Caco-2 (cell line): ENCODE results near the gene TEX264. TPM values are rescaled to one million over a fixed set of nuclear protein-coding genes. Genes with fewer than 3 reads are reported as not detected.

Experiments used
- BruUV-seq: library from RNA; stranded (reverse); fragments of 400-500 nt; replicated peaks from 2 replicates; lab custom pipeline; 2021; lab: Mats Ljungman, UMichigan
- CTCF ChIA-PET: fragments of 300-600 bp; sonication (Branson Sonifier 250); formaldehyde crosslinking; loops from one replicate; lab custom pipeline; 2022; ENCODE audit warnings: antibody characterized with exemption; lab: Charles Lee
- POLR2A ChIA-PET: fragments of 300-600 bp; sonication (Branson Sonifier 250); formaldehyde crosslinking; loops from one replicate; lab custom pipeline; 2022; ENCODE audit warnings: antibody characterized with exemption; lab: Charles Lee
- DNase-seq, 2 experiments: peaks; one replicate each; pipeline versions ENCODE4 v3.0.0 to v3.0.0-alpha.2; 2020 to 2022
- H3K27me3 ChIP-seq: replicated peaks from 2 replicates; pipeline ENCODE4 v1.6.0; 2011; ENCODE audit warnings: low read length; ENCODE audit not compliant: control insufficient read depth, insufficient read depth
- H3K36me3 ChIP-seq: 2 replicates; pipeline ENCODE4 v1.5.1; 2011; ENCODE audit warnings: low read length; ENCODE audit not compliant: control insufficient read depth, insufficient read depth
- H3K4me1 ChIP-seq: fragments of 250-450 bp; sonication (Bioruptor Pico); 2 replicates; pipeline ENCODE4 v1.5.1; 2020; ENCODE audit warnings: mild to moderate bottlenecking
- H3K4me3 ChIP-seq: 2 replicates; pipeline ENCODE4 v1.5.1; 2011; ENCODE audit warnings: low read depth, mild to moderate bottlenecking, control low read depth, low read length
- H3K9me3 ChIP-seq: fragments of 250-450 bp; sonication (Bioruptor Pico); 2 replicates; pipeline ENCODE4 v1.5.1; 2020; ENCODE audit warnings: mild to moderate bottlenecking, moderate library complexity
- H3K27ac Mint-ChIP-seq: one replicate; pipeline ENCODE4 v1.8.0; 2022; ENCODE audit warnings: mixed read lengths; ENCODE audit not compliant: unreplicated experiment
- H3K27me3 Mint-ChIP-seq: one replicate; pipeline ENCODE4 v1.8.0; 2022; ENCODE audit warnings: mixed read lengths; ENCODE audit not compliant: insufficient read depth, unreplicated experiment
- H3K36me3 Mint-ChIP-seq: one replicate; pipeline ENCODE4 v1.8.0; 2022; ENCODE audit warnings: mild to moderate bottlenecking, mixed read lengths; ENCODE audit not compliant: insufficient read depth, unreplicated experiment
- H3K4me1 Mint-ChIP-seq: one replicate; pipeline ENCODE4 v1.8.0; 2022; ENCODE audit warnings: low read depth, mixed read lengths; ENCODE audit not compliant: unreplicated experiment
- H3K4me3 Mint-ChIP-seq: one replicate; pipeline ENCODE4 v1.8.0; 2022; ENCODE audit warnings: mild to moderate bottlenecking, moderate library complexity, mixed read lengths; ENCODE audit not compliant: unreplicated experiment
- H3K9me3 Mint-ChIP-seq: one replicate; pipeline ENCODE4 v1.8.0; 2022; ENCODE audit warnings: mixed read lengths; ENCODE audit not compliant: unreplicated experiment
- intact Hi-C: fragments of 100-400 bp; cut with micrococcal nuclease; formaldehyde crosslinking; loops from one replicate; pipeline ENCODE4 v1.10.0; 2022; ENCODE audit not compliant: unreplicated experiment
- total RNA-seq: library from RNA; stranded (reverse); gene quantifications from 2 replicates; pipeline ENCODE4 v1.2.3, GENCODE V29; 2022
- TF ChIP-seq, protein P1 (sequence below), 2 experiments: fragments of 200-600 bp in 1 of 2; IDR thresholded peaks; 1 replicate in 1 of 2; 2 replicates in 1 of 2; pipeline versions ENCODE4 v1.5.1 to v1.8.0; 2011 to 2022; ENCODE audit warnings: antibody characterized with exemption in 1 of 2, control low read depth in 1 of 2, inconsistent platforms in 1 of 2, low read depth in 1 of 2, low read length in 1 of 2, mild to moderate bottlenecking in 1 of 2, moderate library complexity in 1 of 2; ENCODE audit not compliant: insufficient read depth in 1 of 2, severe bottlenecking in 1 of 2, unreplicated experiment in 1 of 2

Gene TEX264
- total RNA-seq, 1 experiment from 2014 or later = 37.9 TPM

DNA sequence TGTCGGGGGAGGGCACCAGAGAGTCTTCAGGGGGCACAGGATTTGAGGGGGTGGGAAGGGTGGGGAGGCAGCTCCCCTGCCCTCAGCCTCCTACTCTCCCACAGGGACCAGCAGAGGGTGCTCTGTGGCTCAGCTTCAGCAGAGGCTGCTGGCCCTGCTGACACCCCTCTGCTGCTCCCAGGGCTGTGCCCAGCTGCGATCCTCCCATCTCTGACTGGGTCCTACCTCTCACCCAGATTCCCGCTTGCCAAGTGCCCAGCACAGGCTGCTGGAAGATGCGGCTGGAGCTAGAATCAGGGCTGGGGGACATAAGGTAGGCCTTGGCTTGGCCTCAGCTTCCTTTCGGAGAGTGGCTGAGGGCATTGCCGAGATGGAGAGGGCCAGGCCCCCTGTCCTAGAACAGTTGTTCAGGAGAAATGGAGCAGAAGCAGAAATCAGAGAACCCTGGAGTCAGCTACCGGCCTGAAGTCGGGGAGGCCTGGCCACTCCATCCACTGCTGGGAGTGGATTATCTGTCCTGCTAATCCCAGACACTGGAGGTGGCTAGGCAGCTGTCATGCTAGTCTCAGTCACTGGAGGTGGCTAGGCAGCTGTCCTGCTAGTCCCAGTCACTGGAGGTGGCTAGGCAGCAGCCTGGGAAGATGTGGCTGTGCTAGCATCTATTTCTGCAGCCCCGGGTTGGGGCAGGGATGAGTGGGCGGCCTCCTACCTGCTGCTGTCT, 39.7 kb downstream of the TEX264 start:
- Histone ChIP-seq H3K4me3 (no peak overlapping the region), H3K9me3 (no peaks in the 10 kb centered on the region), H3K36me3 (no peaks in the 10 kb centered on the region), H3K27me3 (peaks cover 2% of the 10 kb centered on the region), H3K4me1 (no peaks in the 10 kb centered on the region)
- intact Hi-C loops = no loop called here
- Mint-ChIP-seq H3K27me3 (peaks cover 26% of the 10 kb centered on the region), H3K9me3 (no peaks in the 10 kb centered on the region), H3K27ac (no peak overlapping the region), H3K4me1 (peaks cover 8% of the 10 kb centered on the region), H3K36me3 (peaks cover 17% of the 10 kb centered on the region), H3K4me3 (no peak overlapping the region)
- ChIA-PET CTCF (no interaction called here), POLR2A (no interaction called here)
- TF ChIP-seq, protein P1, sequence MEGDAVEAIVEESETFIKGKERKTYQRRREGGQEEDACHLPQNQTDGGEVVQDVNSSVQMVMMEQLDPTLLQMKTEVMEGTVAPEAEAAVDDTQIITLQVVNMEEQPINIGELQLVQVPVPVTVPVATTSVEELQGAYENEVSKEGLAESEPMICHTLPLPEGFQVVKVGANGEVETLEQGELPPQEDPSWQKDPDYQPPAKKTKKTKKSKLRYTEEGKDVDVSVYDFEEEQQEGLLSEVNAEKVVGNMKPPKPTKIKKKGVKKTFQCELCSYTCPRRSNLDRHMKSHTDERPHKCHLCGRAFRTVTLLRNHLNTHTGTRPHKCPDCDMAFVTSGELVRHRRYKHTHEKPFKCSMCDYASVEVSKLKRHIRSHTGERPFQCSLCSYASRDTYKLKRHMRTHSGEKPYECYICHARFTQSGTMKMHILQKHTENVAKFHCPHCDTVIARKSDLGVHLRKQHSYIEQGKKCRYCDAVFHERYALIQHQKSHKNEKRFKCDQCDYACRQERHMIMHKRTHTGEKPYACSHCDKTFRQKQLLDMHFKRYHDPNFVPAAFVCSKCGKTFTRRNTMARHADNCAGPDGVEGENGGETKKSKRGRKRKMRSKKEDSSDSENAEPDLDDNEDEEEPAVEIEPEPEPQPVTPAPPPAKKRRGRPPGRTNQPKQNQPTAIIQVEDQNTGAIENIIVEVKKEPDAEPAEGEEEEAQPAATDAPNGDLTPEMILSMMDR (IDR thresholded peaks at IDR 0.05; ENCODE audit: insufficient read depth in 1 of 2, low read depth in 1 of 2, low read length in 1 of 2, severe bottlenecking in 1 of 2, unreplicated experiment in 1 of 2) = peak in 1 of 2 experiments; percentile 21
- DNase-seq = peak; percentile 14 to 32
- no TSS peak for BruUV-seq

DNA sequence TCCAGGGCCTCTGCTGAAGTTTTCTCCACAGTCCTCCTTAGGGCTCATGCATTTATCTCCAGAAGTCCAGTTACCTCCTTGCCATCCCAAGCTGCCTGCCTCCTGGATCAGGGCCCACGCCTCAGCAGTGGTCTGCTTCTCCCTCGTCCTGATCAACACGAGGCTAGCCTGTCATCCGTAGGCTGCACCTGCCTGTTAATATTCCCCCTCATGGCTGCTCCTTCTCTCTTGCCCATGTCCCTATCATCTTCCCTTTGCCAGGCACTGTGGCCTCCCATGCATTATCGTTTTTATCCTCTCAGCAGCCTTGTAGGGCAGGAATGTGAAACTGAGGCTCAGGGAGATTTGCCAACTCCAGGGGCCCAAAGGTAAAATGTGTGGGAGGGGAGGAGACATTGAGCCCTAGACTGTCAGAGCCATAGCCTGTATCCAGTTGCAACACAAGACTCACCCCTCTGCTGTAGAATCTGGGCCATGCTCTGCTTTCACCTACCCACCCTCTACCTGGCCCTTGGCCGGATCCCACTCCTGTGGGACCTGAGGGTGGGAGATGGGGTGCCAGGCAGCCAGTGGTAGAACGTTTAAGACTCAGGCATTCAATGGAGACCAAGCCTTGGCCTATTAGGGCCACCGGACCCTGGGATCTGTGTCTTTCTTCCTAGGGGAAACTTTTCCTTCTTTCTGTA, 40.4 kb downstream of the TEX264 start:
- Histone ChIP-seq H3K36me3 (no peaks in the 10 kb centered on the region), H3K4me1 (no peaks in the 10 kb centered on the region), H3K4me3 (no peak overlapping the region), H3K9me3 (no peaks in the 10 kb centered on the region), H3K27me3 (peaks cover 2% of the 10 kb centered on the region)
- Mint-ChIP-seq H3K36me3 (peaks cover 15% of the 10 kb centered on the region), H3K4me3 (no peak overlapping the region), H3K27me3 (peaks cover 30% of the 10 kb centered on the region), H3K9me3 (no peaks in the 10 kb centered on the region), H3K27ac (no peak overlapping the region), H3K4me1 (peaks cover 8% of the 10 kb centered on the region)
- TF ChIP-seq, protein P1 (IDR thresholded peaks at IDR 0.05; ENCODE audit: insufficient read depth in 1 of 2, low read depth in 1 of 2, low read length in 1 of 2, severe bottlenecking in 1 of 2, unreplicated experiment in 1 of 2) = no peak
- no TSS peak for BruUV-seq
- CTCF ChIA-PET = interaction anchor here (0.5 kb wide), 1 partner anchor 21 kb away, joined by 3 read pairs; no protein-coding TSS in a partner anchor
- intact Hi-C loops = no loop called here
- DNase-seq = no peak
- POLR2A ChIA-PET = no interaction called here

DNA sequence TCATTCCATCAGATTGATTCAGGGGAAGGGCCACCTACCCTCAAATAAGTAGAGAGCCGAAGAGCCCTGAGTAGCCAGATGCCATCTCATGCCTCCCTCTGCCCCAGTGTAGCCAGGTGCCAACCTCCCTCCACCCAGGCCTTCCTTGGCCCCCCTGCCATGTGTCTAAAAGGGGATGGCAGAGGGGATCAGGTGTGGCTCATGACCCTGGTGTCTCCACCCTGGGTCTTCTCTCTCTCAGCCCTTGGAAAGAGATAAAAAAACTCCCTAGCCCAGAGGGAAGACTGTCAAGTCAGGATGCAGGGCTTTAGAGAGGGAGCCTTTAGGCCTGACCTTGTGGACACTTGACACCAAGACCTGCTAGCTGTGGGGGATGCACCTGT, 41.0 kb downstream of the TEX264 start:
- CTCF ChIA-PET = interaction anchor here (0.5 kb wide), 1 partner anchor 21 kb away, joined by 3 read pairs; no protein-coding TSS in a partner anchor

More for the DNA sequence above, 41.0 kb downstream of the TEX264 start:
- H3K27me3 ChIP-seq = peaks cover 2% of the 10 kb centered on the region
- Mint-ChIP-seq H3K36me3 (peaks cover 10% of the 10 kb centered on the region), H3K4me3 (no peak overlapping the region), H3K27ac (no peak overlapping the region), H3K9me3 (no peaks in the 10 kb centered on the region), H3K4me1 (peaks cover 8% of the 10 kb centered on the region), H3K27me3 (peaks cover 31% of the 10 kb centered on the region)
- BruUV-seq = no TSS peak
- POLR2A ChIA-PET = interaction anchor here (0.5 kb wide), 1 partner anchor 214 kb away, joined by 3 read pairs; no protein-coding TSS in a partner anchor
- H3K4me1 ChIP-seq = no peaks in the 10 kb centered on the region
- TF ChIP-seq, protein P1 (IDR thresholded peaks at IDR 0.05; ENCODE audit: insufficient read depth in 1 of 2, low read depth in 1 of 2, low read length in 1 of 2, severe bottlenecking in 1 of 2, unreplicated experiment in 1 of 2) = no peak
- H3K9me3 ChIP-seq = no peaks in the 10 kb centered on the region
- DNase-seq = no peak
- intact Hi-C loops = no loop called here
- H3K4me3 ChIP-seq = no peak overlapping the region
- no peaks in the 10 kb centered on the region for H3K36me3 ChIP-seq
